Esophagus squamous epithelium (tissue), 4 donors: ENCODE data around the gene MYH7B.

ENCODE experiments used
- CTCF ChIP-seq, 6 experiments: fragments of 450-650 bp in 4 of 6; fragments of 200-600 bp in 2 of 6; sonication (generic) in 2 of 6; IDR thresholded peaks; one replicate each; pipeline ENCODE4 v1.5.1; 2016 to 2019; ENCODE audit warnings: antibody characterized with exemption in 6 of 6, mild to moderate bottlenecking in 4 of 6, moderate library complexity in 4 of 6
- POLR2A ChIP-seq, 4 donors: fragments of 450-650 bp; IDR thresholded peaks; one replicate each; pipeline ENCODE4 v1.6.1; 2017; ENCODE audit warnings: antibody characterized with exemption in 4 of 4, mild to moderate bottlenecking in 4 of 4, moderate library complexity in 3 of 4

GRCh38 chr20:34968042-34968775 is 12.5 kb downstream of the MYH7B start:
- TF ChIP-seq CTCF (IDR thresholded peaks at IDR 0.05) (no peak), POLR2A (IDR thresholded peaks at IDR 0.05) (no peak)
